ENCODE measurements around the gene PTGDR.

GRCh38 chr14:52253503-52253902, 14.0 kb upstream of the PTGDR start:
- TF ChIP-seq, protein P1, sequence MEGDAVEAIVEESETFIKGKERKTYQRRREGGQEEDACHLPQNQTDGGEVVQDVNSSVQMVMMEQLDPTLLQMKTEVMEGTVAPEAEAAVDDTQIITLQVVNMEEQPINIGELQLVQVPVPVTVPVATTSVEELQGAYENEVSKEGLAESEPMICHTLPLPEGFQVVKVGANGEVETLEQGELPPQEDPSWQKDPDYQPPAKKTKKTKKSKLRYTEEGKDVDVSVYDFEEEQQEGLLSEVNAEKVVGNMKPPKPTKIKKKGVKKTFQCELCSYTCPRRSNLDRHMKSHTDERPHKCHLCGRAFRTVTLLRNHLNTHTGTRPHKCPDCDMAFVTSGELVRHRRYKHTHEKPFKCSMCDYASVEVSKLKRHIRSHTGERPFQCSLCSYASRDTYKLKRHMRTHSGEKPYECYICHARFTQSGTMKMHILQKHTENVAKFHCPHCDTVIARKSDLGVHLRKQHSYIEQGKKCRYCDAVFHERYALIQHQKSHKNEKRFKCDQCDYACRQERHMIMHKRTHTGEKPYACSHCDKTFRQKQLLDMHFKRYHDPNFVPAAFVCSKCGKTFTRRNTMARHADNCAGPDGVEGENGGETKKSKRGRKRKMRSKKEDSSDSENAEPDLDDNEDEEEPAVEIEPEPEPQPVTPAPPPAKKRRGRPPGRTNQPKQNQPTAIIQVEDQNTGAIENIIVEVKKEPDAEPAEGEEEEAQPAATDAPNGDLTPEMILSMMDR (IDR thresholded peaks at IDR 0.05): no peak
- no peak for TF ChIP-seq POLR2A (IDR thresholded peaks at IDR 0.05)

Measured in heart left ventricle (tissue), 13 donors.